Urothelium cell line (cell line): ENCODE results near the gene DFFA.

Source experiments
- DNase-seq: peaks from one replicate; pipeline ENCODE4 v3.0.0; 2011; ENCODE audit warnings: low spot score, mixed read lengths
- FAIRE-seq: peaks from 2 replicates; lab custom pipeline; 2011; peaks lifted over from hg19 to GRCh38; lab: Jason Lieb, UNC

DFFA gene, protein sequence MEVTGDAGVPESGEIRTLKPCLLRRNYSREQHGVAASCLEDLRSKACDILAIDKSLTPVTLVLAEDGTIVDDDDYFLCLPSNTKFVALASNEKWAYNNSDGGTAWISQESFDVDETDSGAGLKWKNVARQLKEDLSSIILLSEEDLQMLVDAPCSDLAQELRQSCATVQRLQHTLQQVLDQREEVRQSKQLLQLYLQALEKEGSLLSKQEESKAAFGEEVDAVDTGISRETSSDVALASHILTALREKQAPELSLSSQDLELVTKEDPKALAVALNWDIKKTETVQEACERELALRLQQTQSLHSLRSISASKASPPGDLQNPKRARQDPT

DNA sequence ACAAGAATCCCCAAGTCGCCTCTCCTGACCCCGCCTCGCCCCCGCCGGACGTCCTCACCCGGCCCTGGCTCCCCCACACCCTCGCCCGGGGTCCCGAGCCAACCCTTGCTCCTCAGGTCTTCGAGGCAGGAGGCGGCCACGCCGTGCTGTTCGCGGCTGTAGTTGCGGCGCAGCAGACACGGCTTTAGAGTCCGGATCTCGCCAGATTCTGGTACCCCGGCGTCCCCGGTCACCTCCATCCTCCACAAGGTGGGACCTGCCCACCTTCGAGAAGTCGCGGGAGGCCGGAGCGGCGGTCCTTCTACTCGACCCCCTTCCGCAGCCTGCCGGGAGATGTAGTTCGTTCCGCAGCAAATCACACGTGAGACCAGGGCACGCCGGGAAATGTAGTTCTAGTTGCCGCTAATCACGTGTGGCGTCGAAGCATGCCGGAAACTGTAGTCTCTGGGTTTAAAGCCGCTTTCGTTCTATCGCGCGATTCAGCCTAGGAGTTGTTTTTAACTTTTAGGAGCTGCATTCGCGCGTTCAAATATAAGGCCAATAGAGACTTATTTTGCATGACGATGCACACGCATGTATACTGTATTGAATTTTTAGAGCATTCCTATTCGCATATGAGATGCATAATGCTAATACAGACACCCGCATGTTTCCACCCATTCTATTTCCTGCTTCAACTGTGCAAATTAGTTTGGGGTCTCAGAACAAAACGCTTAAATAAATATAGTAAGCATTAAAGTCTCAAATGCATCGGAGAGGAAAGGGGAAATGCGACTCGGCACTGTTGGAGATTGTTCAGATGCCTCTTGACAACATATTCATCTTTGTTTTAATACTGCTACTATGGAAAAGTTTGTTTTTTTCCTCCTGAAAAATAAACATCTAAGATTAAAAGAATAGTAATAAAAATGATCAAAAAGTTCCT is at the start of gene DFFA:
Gene DFFA (minus strand): TSS at position 310 of the 925 bp plus-strand sequence. CDS start 71 bp downstream, at position 239.
- FAIRE-seq, result no peak
- peak; percentile 95 for DNase-seq

DNA sequence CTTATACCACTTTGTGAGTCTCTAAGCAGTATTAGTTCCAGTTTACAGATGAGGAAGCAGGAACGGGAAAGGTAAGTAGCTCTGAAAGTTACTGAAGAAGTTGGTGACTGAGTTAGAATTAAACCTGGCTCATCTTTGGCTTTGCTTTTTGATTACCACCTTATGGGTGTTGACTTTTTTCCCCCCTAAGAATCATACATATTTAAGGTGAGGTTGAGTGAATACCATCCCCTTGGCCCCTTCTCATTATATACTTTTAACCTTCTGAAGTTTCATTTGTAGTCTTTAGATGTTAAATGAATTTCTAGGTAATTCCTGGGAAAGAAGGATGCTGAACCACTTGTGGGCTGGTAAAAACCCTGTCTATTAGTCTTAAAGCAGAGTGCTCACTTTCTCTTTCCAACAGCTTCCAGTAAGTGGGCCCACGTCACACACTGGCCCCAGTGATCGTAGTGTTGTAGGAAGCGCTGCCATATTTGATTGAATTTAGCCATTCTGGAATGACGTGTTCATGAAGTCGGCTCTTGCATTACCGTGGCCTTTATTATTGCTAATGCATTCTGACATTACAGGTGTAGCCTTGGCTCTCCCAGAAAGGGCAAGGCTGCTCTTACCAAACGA is 49.3 kb upstream of the DFFA start:
- FAIRE-seq (no peak), DNase-seq (no peak)

DNA sequence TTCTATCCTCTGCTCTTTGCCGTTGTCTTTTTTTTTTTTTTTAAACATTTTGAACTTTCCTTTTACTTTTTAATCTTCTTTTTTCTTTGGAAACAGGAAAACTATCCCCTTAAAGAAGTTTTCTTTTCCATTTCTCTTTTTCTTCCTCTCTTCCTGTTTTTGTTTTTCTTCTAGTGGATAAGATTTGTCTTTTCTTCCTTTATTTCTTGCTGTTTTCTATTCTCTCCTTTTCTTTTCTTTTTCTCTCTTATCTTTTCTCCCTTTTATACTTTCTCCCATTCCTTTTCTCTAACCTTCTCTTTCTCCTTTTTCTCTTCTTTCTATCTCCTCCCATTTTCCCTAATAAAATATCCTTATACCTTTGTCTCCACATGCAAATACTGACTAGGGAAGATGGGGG is 48.6 kb upstream of the DFFA start:
- no peak for DNase-seq
- no peak for FAIRE-seq

DNA sequence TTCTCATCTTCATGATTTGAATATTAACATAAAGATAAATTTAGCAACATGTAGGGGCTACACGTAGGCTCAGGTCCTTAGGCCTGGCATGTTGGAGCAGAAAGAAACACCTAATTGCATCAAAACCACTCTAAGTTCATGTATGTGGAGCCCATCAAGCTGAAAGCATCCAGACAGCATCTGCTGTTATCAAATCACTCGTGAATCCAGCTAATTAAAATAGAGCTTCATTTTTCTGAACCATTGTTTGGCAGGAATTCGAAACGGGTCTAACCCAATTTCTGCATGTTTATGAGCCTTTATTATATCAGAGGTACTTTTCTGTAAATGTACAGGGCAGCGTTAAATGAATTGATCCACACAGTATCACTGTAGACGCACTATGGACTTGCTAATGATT is 48.2 kb upstream of the DFFA start:
- DNase-seq (no peak), FAIRE-seq (no peak)

DNA sequence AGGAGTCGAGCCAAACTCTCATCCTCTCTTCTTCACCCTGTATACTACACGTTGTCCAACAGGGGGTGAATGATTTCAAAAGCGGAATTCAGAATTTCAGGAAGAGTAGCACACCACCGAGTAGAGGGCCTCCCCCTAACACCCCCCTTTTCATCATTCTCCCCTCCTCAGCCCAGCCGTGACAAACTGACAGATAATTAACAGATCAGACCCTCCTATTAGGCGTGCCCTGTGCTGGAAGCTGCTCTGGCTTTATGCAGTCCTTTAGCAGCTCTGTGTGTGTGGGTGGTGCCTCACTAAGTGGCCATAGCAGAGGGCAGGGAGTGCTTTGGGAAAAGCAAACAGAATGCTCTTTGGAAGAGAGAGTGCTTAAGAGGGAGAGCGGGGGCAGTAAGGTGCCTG is 46.7 kb upstream of the DFFA start:
- FAIRE-seq (no peak), DNase-seq (no peak)

DNA sequence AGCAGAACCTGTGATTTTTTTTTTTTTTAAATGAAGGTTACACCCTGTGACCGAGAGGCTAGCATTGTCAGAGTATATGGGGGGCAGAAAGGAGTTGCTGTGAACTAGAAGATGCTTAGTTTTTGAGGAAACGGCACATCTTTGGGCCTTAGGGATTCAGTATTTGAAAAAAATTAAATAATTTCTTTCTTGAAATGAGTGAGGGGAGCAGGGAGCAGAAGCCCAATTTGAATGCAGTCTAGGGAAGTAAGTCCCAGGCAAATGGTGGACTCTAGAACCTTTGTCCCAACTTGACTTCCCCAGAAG is 45.3 kb upstream of the DFFA start:
- FAIRE-seq (no peak), DNase-seq (no peak)

DNA sequence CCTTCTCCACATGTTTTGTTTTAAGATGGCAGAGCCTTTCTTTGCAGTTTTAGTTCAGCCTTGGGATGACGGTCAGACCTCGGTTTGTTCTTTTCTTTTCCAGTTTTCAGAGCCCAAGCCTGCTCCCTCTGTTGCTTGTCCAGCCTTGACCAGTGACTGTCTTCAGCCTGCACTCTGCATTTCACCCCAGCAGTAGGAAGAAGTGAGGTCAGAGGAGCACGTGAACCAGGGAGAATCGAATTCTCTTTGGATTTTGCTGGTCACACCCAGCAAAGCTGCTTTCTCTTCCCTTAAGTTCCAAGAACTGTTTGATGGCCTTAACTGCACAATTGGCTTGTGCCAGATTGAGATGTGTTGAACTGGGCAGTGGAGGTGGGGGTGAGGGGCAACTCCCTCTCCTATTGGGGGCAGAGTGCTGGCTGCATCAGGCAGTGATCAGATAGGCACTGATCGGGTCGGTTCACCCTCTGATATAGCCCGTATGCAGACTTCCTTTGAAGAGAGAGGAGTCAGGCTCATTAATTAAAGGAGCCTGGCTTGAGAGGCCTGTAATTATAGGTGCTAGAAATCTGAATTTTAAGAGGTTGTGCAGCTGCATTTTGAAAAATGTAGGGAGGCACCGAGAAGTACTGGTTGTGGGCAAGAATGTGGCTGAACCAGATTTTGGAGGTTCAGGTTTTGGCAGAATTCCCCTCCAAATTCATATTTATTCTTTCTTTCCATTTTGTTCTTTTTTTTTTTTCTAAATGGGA is 44.8 kb upstream of the DFFA start:
- FAIRE-seq, result no peak
- no peak for DNase-seq

DNA sequence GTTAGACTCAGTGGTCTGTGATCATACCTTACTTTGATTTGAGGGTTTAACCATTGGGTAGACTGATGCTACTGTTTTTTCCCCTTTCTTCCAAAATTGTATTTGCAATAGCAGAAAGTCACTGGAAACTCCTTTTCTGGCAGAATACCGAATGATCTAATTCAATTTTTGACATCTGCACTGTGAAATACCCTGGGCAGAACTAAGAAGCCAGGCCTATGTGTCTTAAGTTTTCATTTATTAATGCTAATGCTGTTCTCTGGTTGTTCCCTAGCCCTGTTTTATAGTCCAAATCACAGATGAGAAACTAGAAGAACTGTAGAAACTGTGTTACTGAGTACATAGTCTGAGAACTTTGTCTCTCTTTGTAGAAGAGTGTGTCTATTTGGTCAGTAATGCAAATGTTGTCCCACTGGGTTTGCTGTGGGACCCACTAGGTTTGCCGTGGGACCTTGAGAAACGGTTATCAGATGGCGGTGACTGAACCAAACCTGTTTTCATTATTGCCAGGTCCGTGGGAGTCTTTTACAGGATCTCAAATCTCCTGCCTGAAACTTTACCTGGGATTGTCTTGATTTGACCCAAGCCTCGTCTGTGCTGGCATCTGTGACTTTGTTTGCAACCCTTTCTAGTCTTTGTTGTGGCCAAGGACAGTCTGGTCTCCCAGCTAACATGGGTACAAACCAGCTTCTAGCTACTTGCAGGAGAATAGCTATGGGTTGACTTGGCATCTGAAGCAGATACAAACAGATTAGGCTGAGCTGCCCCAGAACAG is 43.8 kb upstream of the DFFA start:
- no peak for DNase-seq
- no peak for FAIRE-seq

DNA sequence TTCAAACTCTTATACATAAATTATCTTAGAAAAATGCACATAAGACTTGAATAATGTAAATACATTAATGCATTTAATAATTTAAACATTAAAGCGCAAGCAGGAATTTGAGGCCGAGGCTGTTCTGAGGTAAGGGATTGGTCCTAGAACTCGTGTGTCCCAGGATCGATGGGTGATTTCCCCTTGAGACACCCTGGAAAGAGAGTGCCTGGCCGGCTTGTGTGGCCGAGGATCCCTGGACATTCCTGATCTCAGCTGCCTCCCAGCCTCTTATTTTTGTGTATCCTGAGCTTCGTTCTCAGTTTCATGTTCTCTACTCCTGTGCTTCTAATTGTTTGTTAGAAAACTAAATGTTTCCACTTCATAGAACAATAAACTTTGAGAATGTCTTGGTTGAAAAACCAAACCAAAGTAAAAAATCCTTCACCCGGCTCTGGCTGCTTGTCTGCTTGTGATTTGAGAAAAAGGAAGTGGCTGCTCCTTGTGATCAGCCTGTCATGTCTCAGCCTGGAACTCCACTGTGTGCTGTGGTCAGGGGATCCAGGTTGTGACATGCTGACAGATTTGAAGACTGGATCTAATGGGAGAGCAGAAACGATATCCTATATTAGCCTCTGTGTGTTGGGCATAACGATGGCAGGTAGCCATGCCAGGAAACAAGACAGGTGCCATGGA is 43.1 kb upstream of the DFFA start:
- FAIRE-seq, result no peak

DNA sequence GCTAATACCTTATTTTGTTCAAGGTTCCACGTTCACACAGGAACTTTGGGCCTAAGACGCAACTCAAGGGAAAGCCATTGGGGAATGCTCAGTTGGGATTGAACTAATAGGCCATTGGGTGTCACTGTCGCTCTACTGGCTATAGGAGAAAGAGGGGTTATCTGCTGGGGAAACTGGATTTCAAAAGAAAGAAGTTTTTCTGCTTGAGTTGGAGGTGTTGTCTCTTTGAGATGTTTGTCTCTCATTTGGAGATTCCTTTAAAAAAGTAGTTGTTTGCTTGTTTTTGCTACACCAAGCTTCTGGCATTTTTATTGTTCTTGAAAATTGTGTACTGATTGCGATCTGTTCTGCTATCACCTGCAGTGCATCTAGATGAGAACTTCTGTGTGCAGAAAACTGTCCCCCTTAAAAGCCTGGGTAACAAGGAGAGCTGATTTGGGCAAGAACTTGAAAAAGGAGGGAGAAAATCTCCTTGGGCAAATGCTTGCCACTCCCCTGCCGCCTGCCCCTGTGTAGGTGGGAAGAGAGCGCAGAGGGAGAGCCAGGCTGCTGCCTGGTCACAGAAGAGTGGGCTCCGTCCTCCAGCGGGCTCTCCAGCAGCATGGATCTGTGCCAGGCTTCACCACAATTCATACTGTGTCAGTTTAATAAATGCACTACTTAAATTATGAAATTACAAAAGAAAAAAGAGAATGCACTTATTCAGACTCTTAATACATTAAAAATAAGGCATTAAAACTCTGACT is 42.3 kb upstream of the DFFA start:
- FAIRE-seq, result no peak
- no peak for DNase-seq

More for the DNA sequence above, 43.1 kb upstream of the DFFA start:
- DNase-seq, result no peak

DNA sequence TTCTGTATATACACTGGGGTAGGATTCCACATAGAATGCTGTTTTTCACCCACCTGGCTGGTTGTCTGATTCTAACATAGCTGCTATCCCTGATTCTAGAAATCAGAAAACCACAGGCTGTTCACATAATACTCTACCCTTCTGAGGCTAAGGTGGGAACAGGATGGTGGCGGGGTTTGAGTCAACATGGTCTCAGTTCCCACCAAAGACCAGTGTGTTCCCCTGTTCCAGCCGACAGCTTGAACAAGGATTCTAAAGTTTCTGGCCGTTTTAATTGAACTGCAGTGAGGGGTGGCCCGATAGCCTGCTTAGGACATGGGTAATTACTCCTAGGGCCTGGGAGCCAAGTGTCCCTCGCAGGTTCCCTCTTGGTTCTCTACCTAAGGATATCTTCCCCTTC is 40.9 kb upstream of the DFFA start:
- no peak for FAIRE-seq
- DNase-seq, result no peak

DNA sequence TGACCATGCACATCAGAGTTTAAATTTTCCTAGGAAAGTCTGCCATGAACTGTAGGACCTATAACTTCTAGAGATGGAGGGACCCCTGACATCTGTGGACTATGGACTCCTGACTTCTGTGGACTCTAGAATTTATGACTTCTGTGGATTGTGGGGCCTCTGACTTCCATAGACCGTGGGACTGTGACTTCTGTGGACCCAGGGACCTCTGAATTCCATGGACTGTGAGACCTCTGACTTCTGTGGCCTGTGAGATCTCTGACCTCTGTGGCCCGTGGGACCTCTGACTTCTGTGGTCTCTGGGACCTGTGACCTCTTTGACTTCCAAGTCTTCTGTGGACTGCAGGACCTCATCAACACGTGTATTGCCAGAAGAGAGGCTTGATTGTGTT is 39.2 kb upstream of the DFFA start:
- FAIRE-seq (no peak), DNase-seq (no peak)

DNA sequence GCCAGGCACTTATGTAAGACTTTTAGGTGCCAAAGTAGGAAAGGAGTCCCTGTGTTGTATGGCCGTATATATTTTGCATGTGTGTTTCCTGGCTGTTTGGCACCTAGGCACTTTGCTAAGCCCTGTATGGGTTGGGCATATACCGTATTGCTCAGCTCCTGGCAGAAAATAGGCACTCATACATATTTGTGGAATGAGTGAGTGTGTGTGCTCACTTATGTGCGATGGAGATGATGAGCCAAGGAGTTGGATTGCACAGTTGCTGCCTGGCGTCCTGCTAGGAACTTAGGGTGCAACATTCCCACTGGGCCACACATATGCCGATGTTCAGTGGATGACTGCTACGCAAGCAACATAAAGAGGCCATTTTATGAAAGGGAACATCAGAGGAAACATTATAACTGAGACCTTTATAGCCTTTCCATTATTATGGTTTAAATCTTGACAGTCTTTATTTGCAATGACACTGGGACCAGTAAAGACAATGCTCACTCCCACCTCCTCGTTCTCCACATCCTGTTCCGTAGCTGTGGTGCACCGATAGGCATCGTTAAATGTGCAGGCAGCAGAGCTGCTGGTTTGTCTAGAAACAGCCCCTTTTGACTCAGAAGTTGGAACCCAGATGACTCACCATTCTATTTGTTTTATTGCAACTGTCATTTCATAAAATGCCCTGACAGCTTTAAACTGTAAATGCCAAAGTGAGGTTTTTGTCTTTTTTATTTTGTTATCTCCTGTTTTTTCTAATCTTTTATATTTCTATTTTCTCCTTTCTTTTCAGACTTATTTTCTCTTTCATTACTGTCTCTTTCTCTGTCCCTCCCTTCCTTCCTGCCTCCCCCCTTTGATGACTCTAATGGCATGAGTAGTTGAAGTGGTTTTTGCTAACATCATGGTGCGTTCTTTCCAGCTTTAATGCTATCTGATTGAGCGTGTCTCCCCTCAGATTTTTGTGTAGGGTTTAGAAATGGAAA is 38.5 kb upstream of the DFFA start:
- DNase-seq (peak; percentile 82), FAIRE-seq (no peak)

DNA sequence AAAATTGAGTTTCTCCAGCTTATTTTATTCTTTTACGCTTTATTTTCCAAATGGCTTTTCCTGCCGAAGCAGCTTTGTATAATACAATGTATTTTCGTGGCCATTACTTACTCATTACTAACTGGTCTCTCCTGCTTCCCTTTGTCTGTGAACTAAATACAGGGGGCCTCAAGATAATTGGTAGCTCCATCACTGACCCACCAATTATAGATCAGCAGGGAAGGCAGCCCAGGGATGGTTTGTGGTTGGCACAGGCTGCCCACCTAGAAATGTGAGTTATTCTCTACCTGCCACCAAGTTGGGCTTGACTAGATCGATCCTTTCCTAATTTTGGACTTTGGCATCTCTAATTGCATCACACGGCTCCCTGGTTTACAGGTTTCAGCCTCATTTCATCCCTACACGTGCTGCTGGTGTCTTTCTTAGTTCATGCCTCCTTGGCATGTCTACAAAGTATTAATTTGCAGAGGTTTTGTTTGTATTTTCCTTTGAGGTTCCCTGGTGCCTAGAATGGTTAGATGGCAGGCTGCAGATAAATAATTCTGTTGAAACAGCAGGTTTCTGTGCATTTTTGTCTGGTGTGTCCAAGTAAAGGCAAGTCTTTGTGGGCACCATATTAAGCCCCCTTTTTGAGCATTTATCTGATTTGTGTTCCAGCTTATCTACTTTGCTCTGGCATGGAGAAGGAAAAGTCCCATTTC is 37.6 kb upstream of the DFFA start:
- DNase-seq (no peak), FAIRE-seq (no peak)

DNA sequence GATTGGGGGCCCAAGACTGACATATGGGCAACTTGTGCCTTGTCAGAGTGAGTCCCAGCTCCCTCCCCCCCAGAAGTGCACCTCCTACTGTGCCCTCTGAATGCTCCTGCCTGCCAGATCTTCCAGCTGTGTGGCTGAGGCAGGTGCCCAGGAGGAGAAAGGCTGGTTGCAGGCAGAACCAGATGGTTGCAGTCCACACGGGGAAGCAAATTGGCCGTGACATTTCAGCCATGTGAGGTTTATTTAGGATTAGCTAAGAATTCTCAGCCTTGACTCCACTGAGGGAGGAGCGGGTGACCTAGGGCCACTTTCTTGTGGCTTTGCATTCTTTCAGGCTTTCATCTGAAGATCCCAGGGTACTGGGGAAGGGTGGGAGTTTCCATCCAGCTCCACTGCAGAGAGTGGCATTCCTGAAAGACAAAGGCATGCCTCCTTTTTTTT is 36.2 kb upstream of the DFFA start:
- DNase-seq (peak; percentile 75), FAIRE-seq (peak; percentile 13)

DNA sequence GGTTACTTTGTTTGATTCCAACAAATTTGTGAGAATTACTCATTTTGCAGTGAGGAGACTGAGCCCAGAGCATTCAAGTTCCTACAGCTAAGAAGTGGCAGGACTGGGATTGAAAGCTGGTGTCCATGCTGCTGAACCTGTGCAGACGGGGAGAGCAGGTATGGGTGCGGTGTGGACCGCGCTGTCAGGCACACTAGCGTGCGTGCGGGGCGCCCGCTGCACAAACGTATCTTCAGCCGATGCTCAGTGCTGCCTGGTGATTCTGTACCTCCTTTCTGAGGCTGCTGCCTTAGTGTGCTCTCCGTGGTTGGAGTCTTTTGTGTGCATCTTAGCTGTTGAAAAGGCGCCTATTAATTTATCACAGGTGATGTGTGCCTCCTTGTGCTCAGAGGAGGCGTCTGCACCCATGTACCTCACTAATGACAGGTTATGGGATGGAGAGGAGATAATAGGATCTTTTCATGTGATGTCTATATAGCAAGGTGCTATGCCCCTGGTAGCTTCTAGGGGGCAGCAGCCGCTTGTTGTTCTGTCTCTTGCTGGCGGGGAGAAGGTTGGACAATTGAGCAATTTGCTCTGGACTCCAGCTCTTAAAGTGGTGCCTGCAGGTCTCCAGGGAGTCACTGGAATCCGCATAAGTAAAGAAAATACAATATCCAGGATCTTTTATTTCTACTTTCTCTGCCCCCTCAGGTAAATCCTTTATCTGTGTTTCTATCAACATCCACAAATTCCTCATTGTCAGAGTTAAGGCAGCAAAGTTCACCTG is 35.0 kb upstream of the DFFA start:
- DNase-seq (peak; percentile 73), FAIRE-seq (no peak)

DNA sequence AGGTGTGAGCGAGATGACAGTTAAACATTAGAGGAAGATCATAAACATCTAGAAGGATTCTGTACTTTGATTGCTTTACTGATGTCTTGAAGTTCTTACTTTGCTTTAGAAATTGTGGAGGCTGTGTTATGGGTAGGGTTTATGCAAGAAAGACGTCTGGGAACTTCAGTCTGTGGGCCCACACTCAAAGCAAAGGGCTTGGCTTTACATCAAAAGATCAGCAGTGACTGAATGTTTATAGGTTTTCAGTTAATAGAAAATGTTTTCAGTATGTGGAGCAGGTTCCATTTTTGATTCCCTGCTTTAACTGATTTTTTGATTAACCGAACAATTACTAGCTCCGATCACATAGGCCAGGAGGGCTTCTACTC is 34.3 kb upstream of the DFFA start:
- DNase-seq (no peak), FAIRE-seq (no peak)
